IMR-90 (cell line): Measurements from ENCODE around the gene NEURL1. TPM values are rescaled to one million over a fixed set of nuclear protein-coding genes. Genes with fewer than 3 reads are reported as not detected.
A peak's percentile ranks its signal among the peaks of the same experiment; 100 is the strongest.

Experiments
- ATAC-seq: fragments of 200-7000 bp; cut with Tn5 transposase; 2 replicates; pipeline ENCODE4 v1.9.1; 2020; ENCODE audit warnings: low read depth, mild to moderate bottlenecking, moderate library complexity
- BruUV-seq: library from RNA; stranded (reverse); fragments of 400-500 nt; replicated peaks from 2 replicates; lab custom pipeline; 2021; lab: Mats Ljungman, UMichigan
- CTCF ChIA-PET: fragments of 300-600 bp; formaldehyde crosslinking; extraction: SDS; loops from one replicate; lab custom pipeline; 2021; ENCODE audit warnings: antibody characterized with exemption; lab: Yijun Ruan, JAX
- POLR2A ChIA-PET: fragments of 300-600 bp; sonication (Branson Sonifier 250); formaldehyde crosslinking; loops from one replicate; lab custom pipeline; 2022; ENCODE audit warnings: antibody characterized with exemption; ENCODE audit not compliant: unreplicated experiment; lab: Charles Lee
- DNase-seq: peaks from one replicate; pipeline ENCODE4 v3.0.0; 2013
- H2AFZ ChIP-seq: replicated peaks from 2 replicates; pipeline ENCODE3; 2013; ENCODE audit warnings: low read length, mild to moderate bottlenecking; ENCODE audit not compliant: poor library complexity
- H2AK5ac ChIP-seq: 2 replicates; pipeline ENCODE4 v1.6.1; 2013; ENCODE audit warnings: low read depth, low read length, inconsistent platforms
- H2AK9ac ChIP-seq: replicated peaks from 2 replicates; pipeline ENCODE3; 2013; ENCODE audit warnings: mild to moderate bottlenecking, low read depth, low read length, moderate library complexity; ENCODE audit not compliant: poor library complexity
- H2BK120ac ChIP-seq: 2 replicates; pipeline ENCODE4 v1.6.1; 2013; ENCODE audit warnings: low read depth, low read length, inconsistent platforms
- H2BK15ac ChIP-seq: 3 replicates; pipeline ENCODE4 v1.6.1; 2013; ENCODE audit warnings: low read depth, low read length, inconsistent platforms
- H2BK20ac ChIP-seq: 2 replicates; pipeline ENCODE4 v1.6.1; 2013; ENCODE audit warnings: low read depth, mild to moderate bottlenecking, inconsistent platforms, low read length, moderate library complexity
- H2BK5ac ChIP-seq: 2 replicates; pipeline ENCODE4 v1.6.1; 2013; ENCODE audit warnings: mild to moderate bottlenecking, low read depth, low read length, inconsistent platforms; ENCODE audit not compliant: poor library complexity, severe bottlenecking
- H3K14ac ChIP-seq: replicated peaks from 2 replicates; pipeline ENCODE4 v1.6.1; 2013; ENCODE audit warnings: low read depth, low read length, inconsistent platforms
- H3K18ac ChIP-seq: 2 replicates; pipeline ENCODE4 v1.6.1; 2013; ENCODE audit warnings: low read depth, low read length, control low read depth
- H3K23ac ChIP-seq: 2 replicates; pipeline ENCODE4 v1.6.1; 2013; ENCODE audit warnings: low read depth, low read length, inconsistent platforms
- H3K27ac ChIP-seq: 2 replicates; pipeline ENCODE4 v1.5.1; 2013; ENCODE audit warnings: mild to moderate bottlenecking, control low read depth, low read length; ENCODE audit not compliant: insufficient read depth
- H3K27me3 ChIP-seq: 2 replicates; pipeline ENCODE4 v1.6.1; 2013; ENCODE audit warnings: low read length; ENCODE audit not compliant: control insufficient read depth, insufficient read depth
- H3K36me3 ChIP-seq: 2 replicates; pipeline ENCODE4 v1.6.1; 2013; ENCODE audit warnings: low read length, mixed read lengths; ENCODE audit not compliant: control insufficient read depth, insufficient read depth
- H3K4ac ChIP-seq: 2 replicates; pipeline ENCODE4 v1.6.1; 2013; ENCODE audit warnings: low read depth, low read length, inconsistent platforms
- H3K4me1 ChIP-seq: 2 replicates; pipeline ENCODE4 v1.6.1; 2013; ENCODE audit warnings: low read length, mixed read lengths; ENCODE audit not compliant: control insufficient read depth, insufficient read depth
- H3K4me2 ChIP-seq: 2 replicates; pipeline ENCODE4 v1.6.1; 2013; ENCODE audit warnings: low read depth, mild to moderate bottlenecking, control low read depth, low read length, moderate library complexity
- H3K4me3 ChIP-seq: 2 replicates; pipeline ENCODE4 v1.5.1; 2013; ENCODE audit warnings: low read depth, mild to moderate bottlenecking, control low read depth, low read length, moderate library complexity; ENCODE audit not compliant: insufficient read depth
- H3K56ac ChIP-seq: 2 replicates; pipeline ENCODE4 v1.6.1; 2013; ENCODE audit warnings: low read length, inconsistent platforms; ENCODE audit not compliant: insufficient read depth; ENCODE audit errors: extremely low read depth
- H3K79me1 ChIP-seq, 2 experiments: 2 replicates each; pipeline ENCODE4 v1.6.1; 2013; ENCODE audit warnings: low read length in 2 of 2, inconsistent platforms in 1 of 2, low read depth in 1 of 2
- H3K9ac ChIP-seq: 2 replicates; pipeline ENCODE4 v1.6.1; 2013; ENCODE audit warnings: low read depth, low read length, control low read depth
- H3K9me1 ChIP-seq: 2 replicates; pipeline ENCODE4 v1.6.1; 2013; ENCODE audit warnings: low read length, inconsistent platforms; ENCODE audit not compliant: insufficient read depth
- H3K9me3 ChIP-seq: 2 replicates; pipeline ENCODE4 v1.6.1; 2013; ENCODE audit warnings: low read length; ENCODE audit not compliant: control insufficient read depth, insufficient read depth
- H4K20me1 ChIP-seq: 2 replicates; pipeline ENCODE4 v1.6.1; 2013; ENCODE audit warnings: low read length, inconsistent platforms; ENCODE audit not compliant: insufficient read depth
- H4K5ac ChIP-seq: 2 replicates; pipeline ENCODE4 v1.6.1; 2013; ENCODE audit warnings: mild to moderate bottlenecking, low read depth, low read length, control low read depth
- H4K8ac ChIP-seq, 2 experiments: 2 replicates each; pipeline ENCODE4 v1.6.1; 2013; ENCODE audit warnings: low read depth in 2 of 2, low read length in 2 of 2, control low read depth in 1 of 2, inconsistent platforms in 1 of 2
- H4K91ac ChIP-seq: 2 replicates; pipeline ENCODE4 v1.6.1; 2013; ENCODE audit warnings: low read depth, low read length, inconsistent platforms; ENCODE audit not compliant: insufficient read depth
- BHLHE40 ChIP-seq: fragments of 150-350 bp; IDR thresholded peaks from 2 replicates; pipeline ENCODE4 v1.6.1; 2016; ENCODE audit warnings: mild to moderate bottlenecking, low read depth, low read length
- CEBPB ChIP-seq: IDR thresholded peaks from 2 replicates; pipeline ENCODE4 v1.6.1; 2012; ENCODE audit warnings: low read depth, low read length, improper control_type of control experiment
- CHD1 ChIP-seq: IDR thresholded peaks from 2 replicates; pipeline ENCODE4 v1.6.1; 2012; ENCODE audit warnings: low read depth, low read length, improper control_type of control experiment
- CTCF ChIP-seq: conservative IDR thresholded peaks from 2 replicates; pipeline ENCODE4 v1.5.1; 2012; ENCODE audit warnings: mild to moderate bottlenecking, low read depth, low read length, improper control_type of control experiment
- ELK1 ChIP-seq: fragments of 150-350 bp; IDR thresholded peaks from 2 replicates; pipeline ENCODE4 v1.6.1; 2016; ENCODE audit warnings: low read depth, mild to moderate bottlenecking, low read length, moderate library complexity, borderline replicate concordance
- FOS ChIP-seq: fragments of 150-350 bp; IDR thresholded peaks from 2 replicates; pipeline ENCODE4 v1.6.1; 2016; ENCODE audit warnings: low read depth, low read length
- MAFK ChIP-seq: IDR thresholded peaks from 2 replicates; pipeline ENCODE4 v1.6.1; 2012; ENCODE audit warnings: low read depth, low read length, improper control_type of control experiment
- MAZ ChIP-seq: IDR thresholded peaks from 2 replicates; pipeline ENCODE4 v1.6.1; 2012; ENCODE audit warnings: low read depth, mild to moderate bottlenecking, low read length, improper control_type of control experiment, moderate library complexity, borderline replicate concordance
- NFE2L2 ChIP-seq: fragments of 150-350 bp; IDR thresholded peaks from 2 replicates; pipeline ENCODE4 v1.6.1; 2016; ENCODE audit warnings: low read depth, mild to moderate bottlenecking, low read length
- RAD21 ChIP-seq: IDR thresholded peaks from 2 replicates; pipeline ENCODE4 v1.6.1; 2012; ENCODE audit warnings: low read length, improper control_type of control experiment
- RCOR1 ChIP-seq: IDR thresholded peaks from 2 replicates; pipeline ENCODE4 v1.6.1; 2012; ENCODE audit warnings: mild to moderate bottlenecking, low read length, improper control_type of control experiment; ENCODE audit not compliant: insufficient replicate concordance
- RFX5 ChIP-seq: IDR thresholded peaks from 2 replicates; pipeline ENCODE4 v1.8.0; 2012; ENCODE audit warnings: low read depth, mild to moderate bottlenecking, low read length, moderate library complexity
- SMC3 ChIP-seq: fragments of 150-350 bp; IDR thresholded peaks from 2 replicates; pipeline ENCODE4 v1.6.1; 2016; ENCODE audit warnings: low read depth, mild to moderate bottlenecking, antibody characterized with exemption, low read length, moderate library complexity
- USF2 ChIP-seq: fragments of 150-350 bp; IDR thresholded peaks from 2 replicates; pipeline ENCODE4 v1.6.1; 2017; ENCODE audit warnings: mild to moderate bottlenecking, antibody characterized with exemption, low read length, low read depth
- WGBS, 2 experiments: methylation state at CpG; one replicate each; pipeline versions ENCODE4 v1.1.5 to v1.1.7; 2013; ENCODE audit warnings: missing lambda C conversion rate in 2 of 2; ENCODE audit not compliant: insufficient read length in 1 of 2; ENCODE audit errors: extremely low coverage in 2 of 2; 5-methylcytosine and 5-hydroxymethylcytosine counted together
- dilution Hi-C: fragments of 300-500 bp; cut with HindIII; formaldehyde crosslinking; loops from one replicate; pipeline ENCODE4 v1.14.3; 2018; ENCODE audit warnings: low sequenced_read_pairs; ENCODE audit not compliant: unreplicated experiment
- in situ Hi-C: fragments of 300-500 bp; cut with MboI; formaldehyde crosslinking; loops from 3 replicates; pipeline ENCODE4 v1.14.3; 2019; ENCODE audit warnings: low sequenced_read_pairs, inconsistent platforms, mixed read lengths
- intact Hi-C: fragments of 100-400 bp; cut with micrococcal nuclease; formaldehyde crosslinking; loops from 2 replicates; pipeline ENCODE4 v1.10.0; 2022
- polyA plus RNA-seq, 3 experiments: library from polyadenylated mRNA; depleted of rRNA; stranded (reverse); fragments of >200 nt; gene quantifications; 2 replicates each; pipeline ENCODE4 v1.2.3, GENCODE V29; 2012; ENCODE audit warnings: low replicate concordance in 1 of 3
- total RNA-seq: library from RNA; depleted of rRNA; stranded (reverse); fragments of >200 nt; gene quantifications from 2 replicates; pipeline ENCODE4 v1.2.3, GENCODE V29; 2012

Gene NEURL1
- total and polyA plus RNA-seq, 2 of the 4 experiments (the other 2 are of a cell fraction) = 0.36 to 0.82 TPM

GRCh38 chr10:103627111-103627892 is 133.8 kb downstream of the NEURL1 start:
- 97% methylated on average over 13 of the region's 22 CpGs; no CpG with 5 or more reads in 1 of the 2 experiments for WGBS, 2 experiments

More at GRCh38 chr10:103627111-103627892, 133.8 kb downstream of the NEURL1 start:
- Histone ChIP-seq H2BK5ac (no peak overlapping the region), H2AK5ac (no peak overlapping the region), H3K27ac (no peak overlapping the region), H3K27me3 (no peaks in the 10 kb centered on the region), H3K36me3 (peaks cover 70% of the 10 kb centered on the region), H4K20me1 (peaks cover 24% of the 10 kb centered on the region), H2BK15ac (no peak overlapping the region), H2AFZ (no peak overlapping the region), H2AK9ac (peak overlapping the region; percentile 85), H3K79me1 (peaks cover 49 to 72% of the 10 kb centered on the region in 2 experiments), H3K4me1 (peaks cover 2% of the 10 kb centered on the region; the same call in 1 of the 2 replicates), H3K4ac (no peak overlapping the region), H3K4me3 (no peak overlapping the region), H3K23ac (no peak overlapping the region), H2BK20ac (no peak overlapping the region), H3K18ac (no peak overlapping the region), H3K9me3 (no peaks in the 10 kb centered on the region), H4K8ac (no peak overlapping the region), H4K5ac (no peak overlapping the region), H3K56ac (no peak overlapping the region), H3K9me1 (peaks cover 7% of the 10 kb centered on the region), H3K4me2 (no peak overlapping the region), H3K9ac (no peak overlapping the region), H4K91ac (no peak overlapping the region), H3K14ac (no peak overlapping the region), H2BK120ac (no peak overlapping the region)
- in situ Hi-C loops (no loop called here), intact Hi-C loops (no loop called here), dilution Hi-C loops (no loop called here)
- BruUV-seq = no TSS peak
- no peak for TF ChIP-seq MAFK
- TF ChIP-seq MAZ = no peak
- TF ChIP-seq NFE2L2 = no peak
- TF ChIP-seq FOS = no peak
- no peak for TF ChIP-seq RFX5
- TF ChIP-seq BHLHE40 = no peak
- no peak for TF ChIP-seq SMC3
- no peak for TF ChIP-seq RAD21
- TF ChIP-seq USF2 = no peak
- no peak for TF ChIP-seq CTCF
- TF ChIP-seq CHD1 = no peak
- TF ChIP-seq ELK1 = no peak
- no peak for TF ChIP-seq RCOR1
- TF ChIP-seq CEBPB = no peak
- DNase-seq = no peak
- ChIA-PET POLR2A (no interaction called here), CTCF (no interaction called here)
- ATAC-seq = no peak
